Mesenchymal stem cell (in vitro differentiated cells and primary cell): ENCODE results near the gene EEF1AKMT3. TPM values are rescaled to one million over a fixed set of nuclear protein-coding genes. Genes with fewer than 3 reads are reported as not detected.
A peak's percentile ranks its signal among the peaks of the same experiment; 100 is the strongest.

Source experiments
- DNase-seq: peaks from one replicate; pipeline ENCODE4 v3.0.0-alpha.2; 2013
- H2AFZ ChIP-seq: one replicate; pipeline ENCODE4 v1.6.1; 2013; ENCODE audit warnings: low read depth, mild to moderate bottlenecking, control low read depth, inconsistent platforms, low read length, moderate library complexity
- H2AK5ac ChIP-seq: 2 replicates; pipeline ENCODE4 v1.6.1; 2013; ENCODE audit warnings: low read length, moderate library complexity, mild to moderate bottlenecking, inconsistent platforms; ENCODE audit not compliant: severe bottlenecking
- H2BK120ac ChIP-seq: one replicate; pipeline ENCODE4 v1.6.1; 2013; ENCODE audit warnings: low read depth, mild to moderate bottlenecking, inconsistent platforms, low read length, moderate library complexity
- H2BK12ac ChIP-seq, 2 experiments: one replicate each; pipeline ENCODE4 v1.6.1; 2013; ENCODE audit warnings: inconsistent platforms in 2 of 2, low read length in 2 of 2, mild to moderate bottlenecking in 2 of 2, moderate library complexity in 2 of 2, control low read depth in 1 of 2
- H2BK15ac ChIP-seq: one replicate; pipeline ENCODE4 v1.6.1; 2013; ENCODE audit warnings: mild to moderate bottlenecking, low read depth, inconsistent platforms; ENCODE audit not compliant: poor library complexity, severe bottlenecking
- H2BK5ac ChIP-seq: 2 replicates; pipeline ENCODE4 v1.6.1; 2013; ENCODE audit warnings: low read depth, mild to moderate bottlenecking, low read length, control low read depth, inconsistent platforms; ENCODE audit not compliant: poor library complexity, severe bottlenecking
- H3K14ac ChIP-seq, 2 experiments: one replicate each; pipeline ENCODE4 v1.6.1; 2013; ENCODE audit warnings: inconsistent platforms in 2 of 2, low read length in 2 of 2, control low read depth in 1 of 2, mild to moderate bottlenecking in 1 of 2, moderate library complexity in 1 of 2
- H3K18ac ChIP-seq, 2 experiments: one replicate each; pipeline ENCODE4 v1.6.1; 2013; ENCODE audit warnings: inconsistent platforms in 2 of 2, low read length in 2 of 2, control low read depth in 1 of 2, low read depth in 1 of 2, mild to moderate bottlenecking in 1 of 2
- H3K23ac ChIP-seq, 2 experiments: one replicate each; pipeline ENCODE4 v1.6.1; 2013; ENCODE audit warnings: inconsistent platforms in 2 of 2, low read length in 2 of 2, mild to moderate bottlenecking in 2 of 2, moderate library complexity in 2 of 2, control low read depth in 1 of 2
- H3K27ac ChIP-seq: 2 replicates; pipeline ENCODE4 v1.5.1; 2013; ENCODE audit warnings: mild to moderate bottlenecking, moderate library complexity, low read length, control low read depth, inconsistent platforms; ENCODE audit not compliant: poor library complexity, severe bottlenecking
- H3K27me3 ChIP-seq, 2 experiments: 2 replicates each; pipeline versions ENCODE4 v1.6.1 to v1.7.0; 2013; ENCODE audit warnings: low read length in 2 of 2, mild to moderate bottlenecking in 2 of 2, moderate library complexity in 2 of 2, control low read depth in 1 of 2, inconsistent platforms in 1 of 2; ENCODE audit not compliant: control insufficient read depth in 1 of 2, insufficient read depth in 1 of 2
- H3K36me3 ChIP-seq, 2 experiments: 2 replicates each; pipeline versions ENCODE4 v1.6.1 to v1.7.0; 2013; ENCODE audit warnings: low read length in 2 of 2, control low read depth in 1 of 2, inconsistent platforms in 1 of 2, low read depth in 1 of 2, mild to moderate bottlenecking in 1 of 2; ENCODE audit not compliant: insufficient read depth in 2 of 2, control insufficient read depth in 1 of 2
- H3K4ac ChIP-seq, 2 experiments: one replicate each; pipeline ENCODE4 v1.6.1; 2013; ENCODE audit warnings: inconsistent platforms in 2 of 2, low read length in 2 of 2, mild to moderate bottlenecking in 2 of 2, moderate library complexity in 2 of 2, control low read depth in 1 of 2, low read depth in 1 of 2
- H3K4me1 ChIP-seq: 2 replicates; pipeline ENCODE4 v1.6.1; 2013; ENCODE audit warnings: low read depth, low read length, control low read depth; ENCODE audit not compliant: control insufficient read depth, insufficient read depth
- H3K4me2 ChIP-seq: 2 replicates; pipeline ENCODE4 v1.6.1; 2013; ENCODE audit warnings: low read length, mild to moderate bottlenecking, inconsistent platforms; ENCODE audit not compliant: poor library complexity, severe bottlenecking
- H3K4me3 ChIP-seq, 2 experiments: 2 replicates each; pipeline versions ENCODE4 v1.5.1 to v1.7.0; 2013; ENCODE audit warnings: low read length in 2 of 2, mild to moderate bottlenecking in 2 of 2, control low read depth in 1 of 2, low read depth in 1 of 2; ENCODE audit not compliant: insufficient read depth in 1 of 2
- H3K79me1 ChIP-seq: replicated peaks from 2 replicates; pipeline ENCODE4 v1.6.1; 2013; ENCODE audit warnings: mild to moderate bottlenecking, control low read depth, low read length, inconsistent platforms; ENCODE audit not compliant: poor library complexity, severe bottlenecking
- H3K9ac ChIP-seq: 2 replicates; pipeline ENCODE4 v1.7.0; 2013; ENCODE audit warnings: mild to moderate bottlenecking, low read length, moderate library complexity
- H3K9me3 ChIP-seq: 2 replicates; pipeline ENCODE4 v1.7.0; 2013; ENCODE audit warnings: mild to moderate bottlenecking, low read length; ENCODE audit not compliant: control insufficient read depth
- H4K8ac ChIP-seq: one replicate; pipeline ENCODE4 v1.6.1; 2013; ENCODE audit warnings: inconsistent platforms, mild to moderate bottlenecking, low read length, moderate library complexity
- H4K91ac ChIP-seq: one replicate; pipeline ENCODE4 v1.6.1; 2013; ENCODE audit warnings: mild to moderate bottlenecking, low read length, inconsistent platforms
- WGBS: methylation state at CpG from one replicate; pipeline ENCODE4 v1.1.7; 2013; ENCODE audit warnings: mixed read lengths; 5-methylcytosine and 5-hydroxymethylcytosine counted together
- polyA plus RNA-seq, 2 experiments: library from polyadenylated mRNA; stranded (reverse); fragments of 200-250 nt; gene quantifications; one replicate each; pipeline ENCODE4 v1.2.3, GENCODE V29; 2013

EEF1AKMT3 gene
- 6.7 TPM for polyA plus RNA-seq (2013, experiment 1 of 2)
- 6.8 TPM for polyA plus RNA-seq (2013, experiment 2 of 2)

GRCh38 chr12:57772429-57773322, at the start of gene EEF1AKMT3:
Gene EEF1AKMT3, plus strand, starts transcription at chr12:57772614. Its CDS starts 111 bp downstream, at chr12:57772725.
- peak within 1 kb of the TSS; percentile 23 to 91 for H2BK12ac ChIP-seq
- H4K91ac ChIP-seq, result peak within 1 kb of the TSS; percentile 91
- H2BK120ac ChIP-seq, result no peak within 1 kb of the TSS
- H3K9ac ChIP-seq, result peak within 1 kb of the TSS; percentile 95
- H3K4me3 ChIP-seq, result peak within 1 kb of the TSS; percentile 70 to 98
- H3K9me3 ChIP-seq, result no peaks in the 10 kb centered on the region
- no peak within 1 kb of the TSS for H2AK5ac ChIP-seq
- WGBS, result 1% methylated on average over 59 of the region's 67 CpGs
- peak; percentile 79 for DNase-seq
- peak within 1 kb of the TSS; percentile 89 for H3K27ac ChIP-seq
- peaks cover 12% of the 10 kb centered on the region for H3K4me1 ChIP-seq
- H2BK5ac ChIP-seq, result no peak within 1 kb of the TSS
- H3K4me2 ChIP-seq, result peak within 1 kb of the TSS; percentile 99
- peak within 1 kb of the TSS; percentile 73 for H4K8ac ChIP-seq
- H3K4ac ChIP-seq, result peak within 1 kb of the TSS; percentile 39 to 97
- peak within 1 kb of the TSS in 1 of 2 experiments; percentile 46 for H3K14ac ChIP-seq
- H3K36me3 ChIP-seq, result peaks cover 25 to 56% of the 10 kb centered on the region in 2 experiments
- H3K27me3 ChIP-seq, result peaks cover 0 to 2% of the 10 kb centered on the region in 2 experiments
- H3K23ac ChIP-seq, result peak within 1 kb of the TSS in 1 of 2 experiments; percentile 23
- peak within 1 kb of the TSS; percentile 74 for H2AFZ ChIP-seq
- peaks cover 15% of the 10 kb centered on the region for H3K79me1 ChIP-seq
- peak within 1 kb of the TSS; percentile 30 for H2BK15ac ChIP-seq
- peak within 1 kb of the TSS; percentile 68 to 99 for H3K18ac ChIP-seq

DNA sequence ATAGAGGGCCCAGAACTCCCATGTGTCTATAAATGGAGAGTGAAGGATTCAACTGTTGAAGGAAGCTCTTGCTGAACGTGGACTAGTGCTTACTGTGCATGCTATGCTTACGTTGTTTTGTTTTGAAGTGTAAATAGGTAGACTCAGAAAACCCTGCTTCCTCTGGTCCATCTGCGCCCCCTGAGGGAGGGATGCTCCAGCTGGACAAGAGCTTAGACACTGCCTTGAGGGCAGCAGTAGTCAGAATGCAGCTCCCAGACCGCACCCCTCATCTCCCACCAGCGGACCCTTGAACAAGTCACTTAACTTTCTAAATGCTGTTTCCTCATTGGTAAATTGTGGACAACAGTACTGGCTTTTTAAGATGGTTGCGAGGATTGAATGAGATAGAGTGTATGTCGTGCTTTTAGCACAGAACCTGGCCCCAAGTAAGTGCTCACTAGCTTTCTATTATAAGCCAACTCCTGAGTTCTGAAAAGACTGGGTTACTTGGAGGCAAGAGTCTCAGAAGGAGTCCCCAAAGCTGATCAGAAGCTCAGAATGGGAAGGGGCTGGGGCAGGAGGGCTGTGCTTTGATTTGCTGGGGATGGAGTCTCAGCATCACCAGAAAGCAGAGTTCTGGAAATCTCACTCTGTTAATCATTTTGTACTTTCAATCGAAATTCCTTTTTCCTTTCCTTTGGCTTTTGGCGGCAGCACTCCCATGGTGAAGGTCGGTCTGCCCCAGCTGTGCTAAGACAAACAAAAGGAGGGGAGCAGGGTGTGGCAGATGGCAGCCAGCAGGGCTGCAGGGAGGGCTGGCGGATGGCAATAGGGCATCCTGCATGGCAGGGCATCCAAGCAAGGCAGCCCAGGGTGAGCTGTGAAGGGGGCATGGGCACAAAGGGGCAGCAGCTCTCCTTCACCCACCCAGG, 49.4 kb upstream of the EEF1AKMT3 start:
- H3K9ac ChIP-seq, result no peak overlapping the region
- H3K79me1 ChIP-seq, result no peaks in the 10 kb centered on the region
- peaks cover 24 to 36% of the 10 kb centered on the region in 2 experiments for H3K27me3 ChIP-seq
- 54% methylated on average over 8 of the region's 11 CpGs for WGBS
- no peak overlapping the region for H4K8ac ChIP-seq
- H3K23ac ChIP-seq, result no peak overlapping the region
- H3K9me3 ChIP-seq, result no peaks in the 10 kb centered on the region
- H2BK5ac ChIP-seq, result no peak overlapping the region
- no peak overlapping the region for H3K18ac ChIP-seq
- H2BK120ac ChIP-seq, result no peak overlapping the region
- peaks cover 21% of the 10 kb centered on the region for H3K4me1 ChIP-seq
- no peak overlapping the region for H3K4me3 ChIP-seq
- H2AK5ac ChIP-seq, result no peak overlapping the region
- H3K4me2 ChIP-seq, result no peak overlapping the region
- H4K91ac ChIP-seq, result peak overlapping the region; percentile 41
- no peak for DNase-seq
- no peak overlapping the region for H2BK15ac ChIP-seq
- no peak overlapping the region for H3K4ac ChIP-seq
- no peak overlapping the region for H2BK12ac ChIP-seq
- no peak overlapping the region for H3K27ac ChIP-seq
- H3K14ac ChIP-seq, result no peak overlapping the region
- peaks cover 40 to 43% of the 10 kb centered on the region in 2 experiments for H3K36me3 ChIP-seq
- H2AFZ ChIP-seq, result no peak overlapping the region

DNA sequence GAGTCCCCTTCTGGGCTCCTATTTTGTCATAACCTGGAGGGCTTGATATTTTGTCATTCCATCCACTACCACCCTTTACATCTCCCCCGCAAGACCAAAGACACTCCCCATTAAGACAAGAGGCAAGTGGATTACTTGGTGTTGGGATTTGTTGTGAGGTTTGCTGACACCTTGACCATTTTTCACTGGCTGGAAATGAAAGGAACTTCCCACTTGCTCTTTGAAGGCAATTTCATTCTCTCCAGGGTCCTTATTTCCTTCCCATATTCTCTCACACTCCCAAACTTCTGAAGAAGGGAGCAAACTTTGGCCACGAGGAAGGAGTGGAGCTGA, 48.8 kb upstream of the EEF1AKMT3 start:
- Histone ChIP-seq H4K8ac (no peak overlapping the region), H3K79me1 (no peaks in the 10 kb centered on the region), H3K4me2 (no peak overlapping the region), H2BK12ac (no peak overlapping the region), H2AFZ (no peak overlapping the region), H3K27me3 (peaks cover 31 to 43% of the 10 kb centered on the region in 2 experiments), H2BK120ac (no peak overlapping the region), H3K36me3 (peaks cover 34 to 37% of the 10 kb centered on the region in 2 experiments), H3K23ac (no peak overlapping the region), H3K9ac (no peak overlapping the region), H2BK15ac (no peak overlapping the region), H3K14ac (no peak overlapping the region), H3K9me3 (no peaks in the 10 kb centered on the region), H3K27ac (no peak overlapping the region), H2AK5ac (no peak overlapping the region), H2BK5ac (no peak overlapping the region), H3K4ac (no peak overlapping the region), H4K91ac (no peak overlapping the region), H3K18ac (no peak overlapping the region), H3K4me3 (no peak overlapping the region), H3K4me1 (peaks cover 21% of the 10 kb centered on the region)
- no CpG with 5 or more reads among the region's 2 CpGs for WGBS
- DNase-seq, result no peak
